ENCODE results near the gene ABCB10.

ABCB10 gene

DNA sequence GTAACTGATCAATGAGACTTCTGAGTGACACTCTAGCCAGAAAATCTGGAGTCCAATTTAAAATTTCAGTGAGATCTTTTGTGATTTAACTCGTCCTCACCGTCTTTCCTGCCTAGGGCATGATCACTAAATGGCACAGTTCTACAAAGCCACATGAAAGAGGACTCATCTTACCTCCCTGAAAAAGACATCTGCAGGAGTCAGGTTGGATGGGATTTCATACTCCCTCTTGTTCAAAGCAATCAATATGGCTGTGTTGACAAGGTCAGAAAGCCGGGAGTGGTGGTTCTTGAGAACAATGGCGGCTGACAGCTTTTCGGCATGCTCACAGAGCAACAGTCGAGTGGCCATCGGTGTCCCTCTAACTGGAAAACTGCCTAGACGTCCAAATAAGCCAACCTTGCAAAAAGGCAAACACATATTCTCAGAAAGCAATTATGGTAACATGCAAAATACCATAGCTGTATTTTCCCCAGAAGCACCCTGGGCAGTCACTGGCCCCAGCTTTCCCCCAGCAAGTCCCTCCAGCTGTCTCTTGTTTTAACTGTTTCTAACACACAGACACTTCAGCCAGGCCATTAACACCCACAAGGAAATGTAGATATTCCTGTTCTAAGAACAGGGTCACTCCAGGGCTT lies 88.0 kb downstream of the ABCB10 start:
- no peak for DNase-seq

- no peak for DNase-seq
These were observed 91.6 kb downstream of the ABCB10 start for GRCh38 chr1:229466887-229467286.

Measured in inflammatory macrophage (primary cell).